Keratinocyte (primary cell): ENCODE results near the gene ZMYM5.

Source experiments
- EZH2 ChIP-seq: IDR thresholded peaks from one replicate; pipeline ENCODE4 v1.6.1; 2012; ENCODE audit warnings: inconsistent platforms, mild to moderate bottlenecking, low read length, moderate library complexity
- TF ChIP-seq, protein P1 (sequence below), 3 experiments: IDR thresholded peaks in 1 of 3; conservative IDR thresholded peaks in 1 of 3; optimal IDR thresholded peaks in 1 of 3; 2 replicates in 2 of 3; 3 replicates in 1 of 3; pipeline versions ENCODE3 to v1.5.1; 2011; ENCODE audit warnings: low read length in 3 of 3, mild to moderate bottlenecking in 3 of 3, moderate library complexity in 2 of 3, control low read depth in 1 of 3, inconsistent platforms in 1 of 3; ENCODE audit not compliant: insufficient read depth in 2 of 3; ENCODE audit errors: extremely low read depth in 1 of 3

DNA sequence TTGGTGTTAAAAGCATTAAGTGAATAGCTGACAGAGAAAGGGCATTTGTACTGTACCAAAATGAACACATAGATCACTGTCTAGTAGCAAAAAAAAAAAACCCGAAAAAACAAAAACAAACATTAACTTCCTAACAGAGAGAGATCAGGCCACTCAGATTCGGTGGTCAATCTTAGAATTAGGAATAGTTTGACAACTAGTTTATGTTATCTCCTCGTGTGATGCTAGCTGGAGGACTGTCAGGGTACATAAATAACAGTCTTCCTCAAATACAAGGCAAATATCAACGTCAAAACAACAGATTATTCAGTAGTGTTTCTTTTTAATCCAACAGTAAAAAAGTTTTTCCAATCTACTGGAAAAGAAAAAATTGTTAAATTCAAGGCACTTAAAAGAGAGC, 1.7 kb downstream of the ZMYM5 start:
- TF ChIP-seq, protein P1, sequence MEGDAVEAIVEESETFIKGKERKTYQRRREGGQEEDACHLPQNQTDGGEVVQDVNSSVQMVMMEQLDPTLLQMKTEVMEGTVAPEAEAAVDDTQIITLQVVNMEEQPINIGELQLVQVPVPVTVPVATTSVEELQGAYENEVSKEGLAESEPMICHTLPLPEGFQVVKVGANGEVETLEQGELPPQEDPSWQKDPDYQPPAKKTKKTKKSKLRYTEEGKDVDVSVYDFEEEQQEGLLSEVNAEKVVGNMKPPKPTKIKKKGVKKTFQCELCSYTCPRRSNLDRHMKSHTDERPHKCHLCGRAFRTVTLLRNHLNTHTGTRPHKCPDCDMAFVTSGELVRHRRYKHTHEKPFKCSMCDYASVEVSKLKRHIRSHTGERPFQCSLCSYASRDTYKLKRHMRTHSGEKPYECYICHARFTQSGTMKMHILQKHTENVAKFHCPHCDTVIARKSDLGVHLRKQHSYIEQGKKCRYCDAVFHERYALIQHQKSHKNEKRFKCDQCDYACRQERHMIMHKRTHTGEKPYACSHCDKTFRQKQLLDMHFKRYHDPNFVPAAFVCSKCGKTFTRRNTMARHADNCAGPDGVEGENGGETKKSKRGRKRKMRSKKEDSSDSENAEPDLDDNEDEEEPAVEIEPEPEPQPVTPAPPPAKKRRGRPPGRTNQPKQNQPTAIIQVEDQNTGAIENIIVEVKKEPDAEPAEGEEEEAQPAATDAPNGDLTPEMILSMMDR (optimal IDR thresholded peaks at IDR 0.05 in 1 of 3, IDR thresholded peaks at IDR 0.05 in 1 of 3, conservative IDR thresholded peaks at IDR 0.05 in 1 of 3; ENCODE audit: extremely low read depth in 1 of 3, insufficient read depth in 2 of 3, low read length in 3 of 3): no peak
- TF ChIP-seq EZH2: no peak
